ENCODE measurements around the gene PTPRT. TPM values are rescaled to one million over a fixed set of nuclear protein-coding genes. Genes with fewer than 3 reads are reported as not detected.

Gene PTPRT
- total RNA-seq, 4 donors from 2014 or later, result under 0.01 to 0.64 (median 0.40) TPM

DNA sequence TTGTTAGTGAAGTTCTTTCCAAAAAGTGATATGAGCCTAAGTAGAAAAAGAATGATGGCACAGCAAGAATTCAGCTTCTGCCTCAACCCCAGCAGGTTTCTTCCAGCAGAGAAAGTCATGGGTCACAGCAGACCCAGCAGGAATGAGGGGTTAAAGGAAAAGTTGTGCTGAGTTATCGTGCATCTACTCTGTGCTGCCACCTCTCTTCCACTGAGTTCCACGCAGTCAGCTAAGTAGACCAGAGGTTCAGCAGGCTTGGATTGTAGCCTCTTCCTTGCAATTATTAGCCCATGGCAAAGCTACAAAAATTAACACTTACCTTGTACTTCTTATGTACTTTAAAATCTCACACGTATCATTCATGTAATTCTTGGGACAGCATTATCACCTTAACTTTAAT lies 510.8 kb downstream of the PTPRT start:
- WGBS, 2 donors (ENCODE audit: low coverage in 1 of 2), result 30 to 39% methylated on average over 3 of the region's 3 CpGs
- H3K27ac ChIP-seq, result no peak overlapping the region
- no peaks in the 10 kb centered on the region for H3K4me1 ChIP-seq
- in situ Hi-C loops (cut with MboI; ENCODE audit: low pct_ligation_motif_present in 1 of 4, low pct_unique_long_range_greater_than_20kb in 1 of 4, low sequenced_read_pairs in 3 of 4), result no loop called here
- H3K36me3 ChIP-seq, result no peaks in the 10 kb centered on the region
- DNase-seq, result no peak
- TF ChIP-seq POLR2A (IDR thresholded peaks at IDR 0.05) (no peak), POLR2AphosphoS5 (IDR thresholded peaks at IDR 0.05) (no peak), EP300 (IDR thresholded peaks at IDR 0.05; ENCODE audit: low read depth) (no peak)
- TF ChIP-seq, protein P1, sequence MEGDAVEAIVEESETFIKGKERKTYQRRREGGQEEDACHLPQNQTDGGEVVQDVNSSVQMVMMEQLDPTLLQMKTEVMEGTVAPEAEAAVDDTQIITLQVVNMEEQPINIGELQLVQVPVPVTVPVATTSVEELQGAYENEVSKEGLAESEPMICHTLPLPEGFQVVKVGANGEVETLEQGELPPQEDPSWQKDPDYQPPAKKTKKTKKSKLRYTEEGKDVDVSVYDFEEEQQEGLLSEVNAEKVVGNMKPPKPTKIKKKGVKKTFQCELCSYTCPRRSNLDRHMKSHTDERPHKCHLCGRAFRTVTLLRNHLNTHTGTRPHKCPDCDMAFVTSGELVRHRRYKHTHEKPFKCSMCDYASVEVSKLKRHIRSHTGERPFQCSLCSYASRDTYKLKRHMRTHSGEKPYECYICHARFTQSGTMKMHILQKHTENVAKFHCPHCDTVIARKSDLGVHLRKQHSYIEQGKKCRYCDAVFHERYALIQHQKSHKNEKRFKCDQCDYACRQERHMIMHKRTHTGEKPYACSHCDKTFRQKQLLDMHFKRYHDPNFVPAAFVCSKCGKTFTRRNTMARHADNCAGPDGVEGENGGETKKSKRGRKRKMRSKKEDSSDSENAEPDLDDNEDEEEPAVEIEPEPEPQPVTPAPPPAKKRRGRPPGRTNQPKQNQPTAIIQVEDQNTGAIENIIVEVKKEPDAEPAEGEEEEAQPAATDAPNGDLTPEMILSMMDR (IDR thresholded peaks at IDR 0.05), result no peak
- H3K4me3 ChIP-seq, result no peak overlapping the region
- intact Hi-C loops (cut with DNase I; ENCODE audit: low total_unique reads), result no loop called here
- H3K9me3 ChIP-seq, result no peaks in the 10 kb centered on the region
- H3K27me3 ChIP-seq, result no peaks in the 10 kb centered on the region

- in situ Hi-C loops (cut with MboI; ENCODE audit: low pct_ligation_motif_present in 1 of 4, low pct_unique_long_range_greater_than_20kb in 1 of 4, low sequenced_read_pairs in 3 of 4) (no loop called here), intact Hi-C loops (cut with DNase I; ENCODE audit: low total_unique reads) (no loop called here)
- WGBS, 2 donors (ENCODE audit: low coverage in 1 of 2), result 46 to 50% methylated on average over 2 of the region's 2 CpGs
- TF ChIP-seq POLR2A (IDR thresholded peaks at IDR 0.05) (no peak), EP300 (IDR thresholded peaks at IDR 0.05; ENCODE audit: low read depth) (no peak)
- TF ChIP-seq, protein P1 (IDR thresholded peaks at IDR 0.05), result no peak
- H3K27ac ChIP-seq, result no peak overlapping the region
- H3K36me3 ChIP-seq, result no peaks in the 10 kb centered on the region
- H3K4me3 ChIP-seq, result no peak overlapping the region
- no peak for DNase-seq
- no peaks in the 10 kb centered on the region for H3K27me3 ChIP-seq
- H3K9me3 ChIP-seq, result no peaks in the 10 kb centered on the region
- no peaks in the 10 kb centered on the region for H3K4me1 ChIP-seq
Measured at GRCh38 chr20:42656130-42656529, 533.6 kb downstream of the PTPRT start.

DNA sequence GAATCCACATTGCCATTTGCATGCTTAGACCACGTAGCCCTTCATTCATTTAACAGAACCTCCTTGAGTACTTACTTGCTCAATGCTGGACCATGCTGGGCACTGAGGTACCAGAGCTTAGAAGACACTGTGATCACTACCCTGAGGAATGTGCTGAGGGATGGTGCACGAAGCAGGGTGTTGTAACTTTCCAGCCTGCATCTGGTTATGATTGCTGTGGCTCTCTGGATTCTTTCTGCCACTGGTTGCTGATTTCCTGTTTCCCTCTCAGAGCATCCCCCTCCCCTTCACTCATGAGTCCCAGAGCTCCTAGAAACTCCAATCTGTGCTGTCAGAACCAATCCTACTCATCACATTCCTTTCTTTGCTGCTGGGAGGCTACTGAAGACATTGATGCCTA lies 537.4 kb downstream of the PTPRT start:
- DNase-seq, result no peak
- H3K4me3 ChIP-seq, result no peak overlapping the region
- no peak overlapping the region for H3K27ac ChIP-seq
- intact Hi-C loops (cut with DNase I; ENCODE audit: low total_unique reads), result no loop called here
- in situ Hi-C loops (cut with MboI; ENCODE audit: low pct_ligation_motif_present in 1 of 4, low pct_unique_long_range_greater_than_20kb in 1 of 4, low sequenced_read_pairs in 3 of 4), result no loop called here
- H3K4me1 ChIP-seq, result no peaks in the 10 kb centered on the region
- TF ChIP-seq POLR2AphosphoS5 (IDR thresholded peaks at IDR 0.05), result no peak
- no peak for TF ChIP-seq EP300 (IDR thresholded peaks at IDR 0.05; ENCODE audit: low read depth)
- TF ChIP-seq, protein P1 (IDR thresholded peaks at IDR 0.05), result no peak
- no peak for TF ChIP-seq POLR2A (IDR thresholded peaks at IDR 0.05)
- H3K36me3 ChIP-seq, result no peaks in the 10 kb centered on the region
- no peaks in the 10 kb centered on the region for H3K27me3 ChIP-seq
- WGBS, 2 donors (ENCODE audit: low coverage in 1 of 2), result 48% methylated on average over 2 of the region's 2 CpGs; no CpG with 5 or more reads in 1 of the 2 donors
- H3K9me3 ChIP-seq, result no peaks in the 10 kb centered on the region

GRCh38 chr20:42650191-42650746 lies 539.4 kb downstream of the PTPRT start:
- Histone ChIP-seq H3K4me1 (no peaks in the 10 kb centered on the region), H3K27ac (no peak overlapping the region), H3K4me3 (no peak overlapping the region), H3K36me3 (no peaks in the 10 kb centered on the region), H3K9me3 (no peaks in the 10 kb centered on the region), H3K27me3 (no peaks in the 10 kb centered on the region)
- TF ChIP-seq POLR2AphosphoS5 (IDR thresholded peaks at IDR 0.05), result no peak
- no peak for TF ChIP-seq EP300 (IDR thresholded peaks at IDR 0.05; ENCODE audit: low read depth)
- TF ChIP-seq POLR2A (IDR thresholded peaks at IDR 0.05), result no peak
- TF ChIP-seq, protein P1 (IDR thresholded peaks at IDR 0.05), result no peak
- intact Hi-C loops (cut with DNase I; ENCODE audit: low total_unique reads) (no loop called here), in situ Hi-C loops (cut with MboI; ENCODE audit: low pct_ligation_motif_present in 1 of 4, low pct_unique_long_range_greater_than_20kb in 1 of 4, low sequenced_read_pairs in 3 of 4) (no loop called here)
- no peak for DNase-seq

Measured in transverse colon (tissue), 4 donors.